Chondrocyte (in vitro differentiated cells): ENCODE data around the gene LRRC4C. TPM values are rescaled to one million over a fixed set of nuclear protein-coding genes. Genes with fewer than 3 reads are reported as not detected.
"Not testable (repeated sequence)": the region's sequence is repeated elsewhere in the genome, so short reads cannot be mapped to it uniquely, and the experiment has no call there.

Experiments used
- DNase-seq: peaks from one replicate; pipeline ENCODE4 v3.0.0; 2021; ENCODE audit warnings: mixed read lengths, low spot score
- H3K27ac Mint-ChIP-seq: one replicate; pipeline ENCODE4 v1.8.0; 2021; ENCODE audit warnings: mild to moderate bottlenecking, moderate library complexity, mixed read lengths; ENCODE audit not compliant: unreplicated experiment
- H3K27me3 Mint-ChIP-seq: 2 replicates; pipeline ENCODE4 v1.8.0; 2021; ENCODE audit warnings: low read depth, mixed read lengths
- H3K36me3 Mint-ChIP-seq: 2 replicates; pipeline ENCODE4 v1.8.0; 2021; ENCODE audit warnings: low read depth, mixed read lengths
- H3K4me1 Mint-ChIP-seq: 2 replicates; pipeline ENCODE4 v1.8.0; 2021; ENCODE audit warnings: low read depth, mild to moderate bottlenecking, mixed read lengths
- H3K4me3 Mint-ChIP-seq: one replicate; pipeline ENCODE4 v1.8.0; 2021; ENCODE audit warnings: mild to moderate bottlenecking, moderate library complexity, mixed read lengths; ENCODE audit not compliant: unreplicated experiment
- H3K9me3 Mint-ChIP-seq: 2 replicates; pipeline ENCODE4 v1.8.0; 2021; ENCODE audit warnings: low read depth, mixed read lengths
- CTCF ChIP-seq: fragments of 200-600 bp; sonication (generic); IDR thresholded peaks from 2 replicates; pipeline ENCODE4 v1.5.0; 2021; ENCODE audit warnings: antibody characterized with exemption, mild to moderate bottlenecking, moderate library complexity
- total RNA-seq: library from RNA; stranded (reverse); gene quantifications from 3 replicates; pipeline ENCODE4 v1.2.1, GENCODE V29; 2021

LRRC4C gene
- total RNA-seq, 1 donor from 2014 or later: 0.72 TPM

GRCh38 chr11:40175980-40176379, 1283.5 kb downstream of the LRRC4C start:
- no peak for TF ChIP-seq CTCF
- Mint-ChIP-seq H3K9me3 (peaks cover 7% of the 10 kb centered on the region), H3K36me3 (no peaks in the 10 kb centered on the region), H3K27ac (no peak overlapping the region), H3K4me1 (no peaks in the 10 kb centered on the region), H3K4me3 (no peak overlapping the region), H3K27me3 (peaks cover 2% of the 10 kb centered on the region)
- no peak for DNase-seq

- Mint-ChIP-seq H3K9me3 (peaks cover 8% of the 10 kb centered on the region), H3K4me3 (no peak overlapping the region), H3K4me1 (no peaks in the 10 kb centered on the region), H3K27me3 (peaks cover 2% of the 10 kb centered on the region), H3K36me3 (no peaks in the 10 kb centered on the region), H3K27ac (no peak overlapping the region)
- no peak for DNase-seq
- TF ChIP-seq CTCF: no peak
These were observed 1289.4 kb downstream of the LRRC4C start for GRCh38 chr11:40170078-40170477.

GRCh38 chr11:40168414-40168813, 1291.0 kb downstream of the LRRC4C start:
- no peak for TF ChIP-seq CTCF
- no peaks in the 10 kb centered on the region for H3K36me3 Mint-ChIP-seq
- peaks cover 9% of the 10 kb centered on the region for H3K9me3 Mint-ChIP-seq
- peaks cover 2% of the 10 kb centered on the region for H3K27me3 Mint-ChIP-seq
- no peak for DNase-seq
- H3K27ac Mint-ChIP-seq: no peak overlapping the region
- H3K4me1 Mint-ChIP-seq: no peaks in the 10 kb centered on the region
- H3K4me3 Mint-ChIP-seq: no peak overlapping the region

GRCh38 chr11:40167805-40168204, 1291.6 kb downstream of the LRRC4C start:
- not testable (repeated sequence) for H3K27ac Mint-ChIP-seq, H3K9me3 Mint-ChIP-seq, DNase-seq, H3K27me3 Mint-ChIP-seq, H3K36me3 Mint-ChIP-seq, H3K4me3 Mint-ChIP-seq, H3K4me1 Mint-ChIP-seq

GRCh38 chr11:40166892-40167291, 1292.6 kb downstream of the LRRC4C start:
- Mint-ChIP-seq H3K4me3 (no peak overlapping the region), H3K27ac (no peak overlapping the region), H3K9me3 (peaks cover 9% of the 10 kb centered on the region), H3K36me3 (no peaks in the 10 kb centered on the region), H3K4me1 (no peaks in the 10 kb centered on the region), H3K27me3 (no peaks in the 10 kb centered on the region)
- DNase-seq: no peak
- TF ChIP-seq CTCF: no peak
